Breast epithelium (tissue), 4 donors: Measurements from ENCODE around the gene MAP3K12. TPM values are rescaled to one million over a fixed set of nuclear protein-coding genes. Genes with fewer than 3 reads are reported as not detected.

Experiments used
- DNase-seq, 2 donors: peaks; one replicate each; pipeline ENCODE4 v3.0.0-alpha.2; 2019; ENCODE audit warnings: low spot score in 2 of 2
- H3K27ac ChIP-seq, 2 donors: fragments of 200-600 bp; sonication (generic) in 1 of 2; one replicate each; pipeline ENCODE4 v1.5.1; 2016 to 2019; ENCODE audit warnings: mild to moderate bottlenecking in 1 of 2
- H3K27me3 ChIP-seq, 2 donors: fragments of 200-600 bp; sonication (generic) in 1 of 2; one replicate each; pipeline versions ENCODE4 v1.5.1 to v1.6.0; 2017 to 2019; ENCODE audit warnings: control low read depth in 1 of 2, mild to moderate bottlenecking in 1 of 2
- H3K36me3 ChIP-seq: fragments of 200-600 bp; one replicate; pipeline ENCODE4 v1.5.1; 2019
- H3K4me1 ChIP-seq, 2 donors: fragments of 200-600 bp; sonication (generic); one replicate each; pipeline ENCODE4 v1.5.1; 2016 to 2019; ENCODE audit warnings: control low read depth in 1 of 2
- H3K4me3 ChIP-seq, 3 donors: fragments of 200-600 bp; sonication (generic); 1 replicate in 2 of 3; 2 replicates in 1 of 3; pipeline ENCODE4 v1.5.1; 2016 to 2019; ENCODE audit warnings: mild to moderate bottlenecking in 3 of 3, moderate library complexity in 2 of 3
- H3K9me3 ChIP-seq, 2 donors: fragments of 200-600 bp; sonication (generic) in 1 of 2; one replicate each; pipeline ENCODE4 v1.5.1; 2016 to 2019; ENCODE audit warnings: control low read depth in 1 of 2
- CTCF ChIP-seq, 3 donors: fragments of 450-650 bp; IDR thresholded peaks; one replicate each; pipeline ENCODE4 v1.5.1; 2016 to 2017; ENCODE audit warnings: antibody characterized with exemption in 3 of 3, mild to moderate bottlenecking in 3 of 3, moderate library complexity in 3 of 3
- POLR2A ChIP-seq: fragments of 450-650 bp; IDR thresholded peaks from one replicate; pipeline ENCODE4 v1.6.1; 2016; ENCODE audit warnings: antibody characterized with exemption, mild to moderate bottlenecking, moderate library complexity
- POLR2AphosphoS5 ChIP-seq, 3 donors: sonication (generic); formaldehyde crosslinking; IDR thresholded peaks; one replicate each; pipeline ENCODE4 v1.6.1; 2017; ENCODE audit warnings: antibody characterized with exemption in 3 of 3
- intact Hi-C: fragments of 100-400 bp; cut with DNase I; formaldehyde crosslinking; loops from one replicate; pipeline ENCODE4 v1.15.1; 2023; ENCODE audit warnings: low total_unique reads
- total RNA-seq, 3 donors: library from RNA; depleted of rRNA; stranded (reverse); fragments of >200 nt; gene quantifications; one replicate each; pipeline ENCODE4 v1.1.0, GENCODE V29; 2016

The MAP3K12 gene
- total RNA-seq, 3 donors from 2014 or later = 16.4 to 28.8 (median 24.6) TPM

DNA sequence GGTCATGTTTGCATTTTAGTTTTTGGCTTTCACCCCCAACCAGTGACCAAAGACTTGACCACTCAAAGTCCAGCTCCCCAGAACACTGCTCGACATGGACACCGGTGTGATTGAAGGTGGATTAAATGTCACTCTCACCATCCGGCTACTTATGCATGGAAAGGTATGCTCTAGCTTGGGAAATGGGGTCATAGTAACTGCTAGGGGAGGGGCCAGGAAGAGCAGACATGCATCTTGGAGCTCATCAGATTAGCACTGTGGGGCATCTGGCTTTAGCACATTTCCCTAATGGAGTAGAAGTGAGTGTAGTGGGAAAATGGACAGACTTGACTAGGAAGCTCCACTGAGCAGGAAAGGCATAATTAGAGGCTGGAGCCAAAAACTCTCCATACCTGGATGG is 44.6 kb downstream of the MAP3K12 start:
- DNase-seq = no peak
- TF ChIP-seq POLR2A (no peak), CTCF (IDR thresholded peaks at IDR 0.05) (no peak), POLR2AphosphoS5 (IDR thresholded peaks at IDR 0.05) (no peak)
- Histone ChIP-seq H3K4me1 (peaks cover 0 to 12% of the 10 kb centered on the region in 2 donors), H3K9me3 (no peaks in the 10 kb centered on the region), H3K27me3 (no peaks in the 10 kb centered on the region), H3K4me3 (peak overlapping the region in 1 of 3 donors; percentile 93), H3K27ac (no peak overlapping the region), H3K36me3 (no peaks in the 10 kb centered on the region)
- intact Hi-C loops = no loop called here

- Histone ChIP-seq H3K36me3 (no peaks in the 10 kb centered on the region), H3K27ac (peak overlapping the region in 1 of 2 donors; percentile 7), H3K27me3 (no peaks in the 10 kb centered on the region), H3K9me3 (no peaks in the 10 kb centered on the region), H3K4me1 (peaks cover 0 to 12% of the 10 kb centered on the region in 2 donors), H3K4me3 (peak overlapping the region in 2 of 3 donors; percentile 78 to 93)
- TF ChIP-seq POLR2A (no peak), POLR2AphosphoS5 (IDR thresholded peaks at IDR 0.05) (no peak), CTCF (IDR thresholded peaks at IDR 0.05) (no peak)
- no peak for DNase-seq
- intact Hi-C loops = no loop called here
Measured at GRCh38 chr12:53453953-53454640, 45.2 kb downstream of the MAP3K12 start.

- Histone ChIP-seq H3K4me3 (peak overlapping the region; percentile 74 to 93 (median 78)), H3K27ac (peak overlapping the region; percentile 97 to 98), H3K36me3 (no peaks in the 10 kb centered on the region), H3K27me3 (no peaks in the 10 kb centered on the region), H3K4me1 (peaks cover 0 to 12% of the 10 kb centered on the region in 2 donors), H3K9me3 (no peaks in the 10 kb centered on the region)
- TF ChIP-seq POLR2AphosphoS5 (IDR thresholded peaks at IDR 0.05) (peak; percentile 46 to 85 (median 72)), CTCF (IDR thresholded peaks at IDR 0.05) (peak in 2 of 3 donors; percentile 12 to 18), POLR2A (no peak)
- intact Hi-C loops = no loop called here
- peak; percentile 82 to 85 for DNase-seq
Measured at GRCh38 chr12:53452159-53453077, 46.8 kb downstream of the MAP3K12 start.

DNA sequence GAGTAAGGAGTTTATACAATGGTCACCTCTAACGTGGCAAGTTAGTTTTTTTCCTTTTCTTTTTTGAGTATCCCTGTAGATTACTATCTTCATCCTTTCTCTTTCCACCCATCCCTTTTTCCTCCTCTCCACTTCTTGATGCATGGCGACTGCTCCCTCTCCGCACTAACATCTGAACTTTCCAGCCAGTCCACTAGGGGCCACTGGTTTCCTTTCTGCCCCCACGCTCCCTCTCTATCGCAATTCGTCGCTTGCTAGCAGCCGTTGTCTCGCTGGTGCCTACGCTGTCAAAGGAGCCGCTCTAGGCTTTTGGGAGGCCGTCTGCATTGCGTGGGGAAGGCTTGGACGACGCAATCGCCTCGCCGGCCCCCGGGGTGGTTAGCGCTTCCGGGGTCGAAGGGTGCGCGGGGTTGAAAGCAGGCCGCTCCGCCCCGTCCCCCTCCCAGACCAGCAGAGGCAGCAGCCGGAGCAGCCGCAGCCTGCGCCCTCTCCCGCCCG is 47.5 kb downstream of the MAP3K12 start, which contains the start of gene PCBP2:
Gene PCBP2, plus strand, starts transcription at position 442 of the 498 bp plus-strand sequence. CDS start 2,699 bp downstream, outside the sequence.
- H3K27ac ChIP-seq = peak within 1 kb of the TSS; percentile 97 to 98
- peak; percentile 97 to 98 for DNase-seq
- H3K4me3 ChIP-seq = peak within 1 kb of the TSS; percentile 74 to 93 (median 78)
- no peaks in the 10 kb centered on the region for H3K36me3 ChIP-seq
- intact Hi-C loops = no loop called here
- no peaks in the 10 kb centered on the region for H3K9me3 ChIP-seq
- TF ChIP-seq POLR2AphosphoS5 (IDR thresholded peaks at IDR 0.05) = peak; percentile 92 to 95 (median 93)
- peak; percentile 96 to 100 (median 100) for TF ChIP-seq CTCF (IDR thresholded peaks at IDR 0.05)
- no peak for TF ChIP-seq POLR2A
- no peaks in the 10 kb centered on the region for H3K27me3 ChIP-seq
- H3K4me1 ChIP-seq = peaks cover 0 to 12% of the 10 kb centered on the region in 2 donors
